Transverse colon (tissue), 4 donors: ENCODE measurements around the gene GUCY1B1. TPM values are rescaled to one million over a fixed set of nuclear protein-coding genes. Genes with fewer than 3 reads are reported as not detected.

Experiments used
- DNase-seq: peaks from one replicate; pipeline ENCODE4 v3.0.0-alpha.2; 2019
- H3K27ac ChIP-seq, 4 donors: fragments of 200-600 bp; sonication (generic); 2 replicates each; pipeline ENCODE4 v1.5.1; 2016 to 2018; ENCODE audit warnings: inconsistent platforms in 4 of 4
- H3K27me3 ChIP-seq: fragments of 200-600 bp; sonication (generic); 2 replicates; pipeline ENCODE4 v1.5.1; 2017; ENCODE audit warnings: inconsistent platforms
- H3K36me3 ChIP-seq, 4 donors: fragments of 200-600 bp; sonication (generic); 2 replicates each; pipeline ENCODE4 v1.5.1; 2017 to 2019; ENCODE audit warnings: inconsistent platforms in 4 of 4
- H3K4me1 ChIP-seq, 4 donors: fragments of 200-600 bp; sonication (generic); 2 replicates each; pipeline ENCODE4 v1.5.1; 2017 to 2020; ENCODE audit warnings: inconsistent platforms in 4 of 4
- H3K4me3 ChIP-seq, 4 donors: fragments of 200-600 bp; sonication (generic); 1 replicate in 1 of 4; 2 replicates in 3 of 4; pipeline versions ENCODE4 v1.5.1 to v1.6.1; 2017 to 2019; ENCODE audit warnings: inconsistent platforms in 4 of 4
- H3K9me3 ChIP-seq, 2 donors: fragments of 200-600 bp; sonication (generic); 2 replicates each; pipeline ENCODE4 v1.5.1; 2017 to 2019; ENCODE audit warnings: inconsistent platforms in 2 of 2
- CTCF ChIP-seq, 5 experiments: fragments of 200-600 bp in 3 of 5; fragments of 450-650 bp in 2 of 5; sonication (generic) in 3 of 5; IDR thresholded peaks; 1 replicate in 2 of 5; 2 replicates in 3 of 5; pipeline ENCODE4 v1.5.1; 2016 to 2017; ENCODE audit warnings: antibody characterized with exemption in 5 of 5, inconsistent platforms in 3 of 5, mild to moderate bottlenecking in 2 of 5, moderate library complexity in 1 of 5
- EP300 ChIP-seq: sonication (generic); formaldehyde crosslinking; IDR thresholded peaks from one replicate; pipeline ENCODE4 v1.6.1; 2017; ENCODE audit warnings: antibody characterized with exemption, low read depth
- POLR2A ChIP-seq: fragments of 450-650 bp; IDR thresholded peaks from one replicate; pipeline ENCODE4 v1.6.1; 2016; ENCODE audit warnings: antibody characterized with exemption, mild to moderate bottlenecking, moderate library complexity
- POLR2AphosphoS5 ChIP-seq, 3 donors: sonication (generic); formaldehyde crosslinking; IDR thresholded peaks; one replicate each; pipeline ENCODE4 v1.6.1; 2016; ENCODE audit warnings: antibody characterized with exemption in 3 of 3
- WGBS, 2 donors: methylation state at CpG; one replicate each; pipeline ENCODE4 v1.1.5; 2018; ENCODE audit warnings: low coverage in 1 of 2; 5-methylcytosine and 5-hydroxymethylcytosine counted together
- in situ Hi-C, 4 donors: fragments of 200-750 bp; cut with MboI; loops; one replicate each; pipeline versions ENCODE4 v1.15.0 to v1.15.1; 2017; ENCODE audit warnings: low sequenced_read_pairs in 3 of 4, low pct_ligation_motif_present in 1 of 4, low pct_unique_long_range_greater_than_20kb in 1 of 4
- intact Hi-C: fragments of 100-400 bp; cut with DNase I; formaldehyde crosslinking; loops from one replicate; pipeline ENCODE4 v1.15.1; 2023; ENCODE audit warnings: low total_unique reads
- total RNA-seq, 4 donors: library from RNA; depleted of rRNA; stranded (reverse); fragments of >200 nt; gene quantifications; one replicate each; pipeline ENCODE4 v1.1.0, GENCODE V29; 2016

The GUCY1B1 gene
- total RNA-seq, 4 donors from 2014 or later: 6.0 to 20.3 (median 10.6) TPM

GRCh38 chr4:155846929-155847328 is 88.1 kb downstream of the GUCY1B1 start:
- H3K9me3 ChIP-seq: no peaks in the 10 kb centered on the region

GRCh38 chr4:155849042-155849441 is 90.2 kb downstream of the GUCY1B1 start:
- Histone ChIP-seq H3K4me3 (no peak overlapping the region), H3K36me3 (no peaks in the 10 kb centered on the region), H3K27me3 (no peaks in the 10 kb centered on the region), H3K4me1 (no peaks in the 10 kb centered on the region), H3K27ac (no peak overlapping the region), H3K9me3 (no peaks in the 10 kb centered on the region)
- no peak for DNase-seq
- intact Hi-C loops: no loop called here
- in situ Hi-C loops: no loop called here
- 80 to 82% methylated on average over 4 of the region's 4 CpGs for WGBS, 2 donors
- TF ChIP-seq POLR2AphosphoS5 (IDR thresholded peaks at IDR 0.05) (no peak), CTCF (IDR thresholded peaks at IDR 0.05) (no peak), EP300 (no peak), POLR2A (no peak)

More at GRCh38 chr4:155846929-155847328, 88.1 kb downstream of the GUCY1B1 start:
- no peaks in the 10 kb centered on the region for H3K36me3 ChIP-seq
- no peaks in the 10 kb centered on the region for H3K4me1 ChIP-seq
- intact Hi-C loops (no loop called here), in situ Hi-C loops (no loop called here)
- TF ChIP-seq POLR2AphosphoS5 (IDR thresholded peaks at IDR 0.05) (no peak), POLR2A (no peak), CTCF (IDR thresholded peaks at IDR 0.05) (no peak), EP300 (no peak)
- DNase-seq: no peak
- no peak overlapping the region for H3K4me3 ChIP-seq
- H3K27ac ChIP-seq: no peak overlapping the region
- no peaks in the 10 kb centered on the region for H3K27me3 ChIP-seq

- no peaks in the 10 kb centered on the region for H3K4me1 ChIP-seq
- WGBS, 2 donors: 97% methylated on average over 3 of the region's 3 CpGs
- no peak for TF ChIP-seq POLR2A
- intact Hi-C loops: no loop called here
- in situ Hi-C loops: no loop called here
- H3K4me3 ChIP-seq: no peak overlapping the region
- no peak for DNase-seq
- H3K27me3 ChIP-seq: no peaks in the 10 kb centered on the region
- no peak overlapping the region for H3K27ac ChIP-seq
- H3K9me3 ChIP-seq: no peaks in the 10 kb centered on the region
- H3K36me3 ChIP-seq: no peaks in the 10 kb centered on the region
These were observed 94.4 kb downstream of the GUCY1B1 start for GRCh38 chr4:155853189-155853588.

- no peak for TF ChIP-seq POLR2AphosphoS5 (IDR thresholded peaks at IDR 0.05)
- Histone ChIP-seq H3K27ac (no peak overlapping the region), H3K27me3 (no peaks in the 10 kb centered on the region), H3K36me3 (no peaks in the 10 kb centered on the region), H3K9me3 (no peaks in the 10 kb centered on the region), H3K4me1 (no peaks in the 10 kb centered on the region), H3K4me3 (no peak overlapping the region)
- intact Hi-C loops (no loop called here), in situ Hi-C loops (no loop called here)
- DNase-seq: no peak
- 61 to 64% methylated on average over 6 of the region's 6 CpGs for whole genome bisulfite sequencing, 2 donors
These were observed 95.9 kb downstream of the GUCY1B1 start for GRCh38 chr4:155854582-155855226.

GRCh38 chr4:155855897-155856296 is 97.1 kb downstream of the GUCY1B1 start:
- TF ChIP-seq POLR2A: no peak
- TF ChIP-seq EP300: no peak
- in situ Hi-C loops: no loop called here
- WGBS, 2 donors: 69 to 74% methylated on average over 2 of the region's 2 CpGs

More at GRCh38 chr4:155855897-155856296, 97.1 kb downstream of the GUCY1B1 start:
- no peak for DNase-seq
- Histone ChIP-seq H3K9me3 (no peaks in the 10 kb centered on the region), H3K27me3 (no peaks in the 10 kb centered on the region), H3K4me1 (no peaks in the 10 kb centered on the region), H3K27ac (no peak overlapping the region), H3K4me3 (no peak overlapping the region), H3K36me3 (no peaks in the 10 kb centered on the region)
- intact Hi-C loops: no loop called here

Other genes starting within 250 kb of the GUCY1B1 start
- gene GUCY1A1, start 92.2 kb upstream of the GUCY1B1 start, total RNA-seq: 10 to 100 TPM; 29.4 to 45.6 (median 32.7) TPM
- not detected for gene ASIC5, start 107.3 kb downstream of the GUCY1B1 start, total RNA-seq
- gene TDO2, start 144.7 kb downstream of the GUCY1B1 start, total RNA-seq: under 1 TPM in 1 of 4 donors, not detected in 3; 0.64 TPM
- 10 to 100 TPM in 2 of 4 donors, 1 to 10 TPM in 1, not detected in 1; 8.2 to 18.7 (median 12.5) TPM for gene CTSO, start 194.8 kb downstream of the GUCY1B1 start, total RNA-seq